GM12892 (cell line): ENCODE results near the gene DGKB.

Source experiments
- POLR2A ChIP-seq: IDR thresholded peaks from 2 replicates; pipeline ENCODE4 v1.6.1; 2011; ENCODE audit warnings: low read depth, low read length, control low read depth
- POLR2AphosphoS5 ChIP-seq: IDR thresholded peaks from 2 replicates; pipeline ENCODE4 v1.6.1; 2011; ENCODE audit warnings: low read depth, low read length, control low read depth

GRCh38 chr7:14751461-14751860 lies 151.1 kb downstream of the DGKB start:
- TF ChIP-seq POLR2AphosphoS5 (no peak), POLR2A (no peak)
